GM21717 (cell line): ENCODE data around the gene KDELR1.
"Not testable (repeated sequence)": the region's sequence is repeated elsewhere in the genome, so short reads cannot be mapped to it uniquely, and the experiment has no call there.

Experiments used
- ATAC-seq: cut with Tn5 transposase; IDR thresholded peaks from one replicate; pipeline ENCODE4 v1.9.1; 2021; ENCODE audit warnings: mild to moderate bottlenecking, moderate library complexity; ENCODE audit not compliant: unreplicated experiment

The KDELR1 gene

DNA sequence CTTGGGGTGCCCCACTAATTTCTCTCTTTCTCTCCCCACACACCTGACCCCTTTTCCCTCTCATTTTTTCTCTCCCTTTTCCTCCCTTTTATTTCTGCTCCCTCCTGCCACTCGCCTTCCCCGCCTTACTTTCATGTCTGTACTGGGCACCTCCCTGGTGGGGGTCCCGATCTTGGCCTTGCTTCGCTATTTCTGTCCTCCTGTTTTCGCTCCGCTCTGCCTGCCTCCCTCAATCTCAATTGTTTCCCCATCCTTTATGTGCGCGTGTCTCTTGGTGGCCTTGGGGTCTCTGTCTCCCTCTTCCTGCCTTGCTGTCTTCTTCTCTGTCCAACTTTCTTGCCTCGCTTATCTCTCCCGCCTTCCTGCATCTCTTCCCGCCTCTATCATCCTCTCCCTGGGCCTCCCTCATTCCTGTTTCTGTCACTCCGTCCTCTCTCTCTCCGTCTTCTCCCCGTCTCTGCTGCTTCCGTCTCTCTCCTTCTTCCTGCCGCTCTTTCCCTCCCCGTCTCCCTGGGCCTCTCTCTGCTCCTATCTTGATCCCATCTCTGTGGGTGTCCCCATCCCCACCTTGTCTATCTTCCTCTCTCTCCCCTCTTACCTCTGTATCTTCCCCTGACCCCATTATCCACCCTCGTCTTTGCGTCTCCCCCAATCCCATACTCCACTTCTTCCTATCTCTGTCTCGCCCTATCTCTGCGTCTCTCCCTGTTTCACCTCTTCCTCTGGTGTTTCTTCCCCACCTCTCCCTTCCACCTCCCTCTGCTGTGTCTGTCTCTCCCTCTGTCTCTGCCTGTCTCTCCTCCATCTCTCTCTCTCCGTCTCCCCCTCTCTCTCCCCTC lies 6.1 kb upstream of the KDELR1 start:
- ATAC-seq = no peak

DNA sequence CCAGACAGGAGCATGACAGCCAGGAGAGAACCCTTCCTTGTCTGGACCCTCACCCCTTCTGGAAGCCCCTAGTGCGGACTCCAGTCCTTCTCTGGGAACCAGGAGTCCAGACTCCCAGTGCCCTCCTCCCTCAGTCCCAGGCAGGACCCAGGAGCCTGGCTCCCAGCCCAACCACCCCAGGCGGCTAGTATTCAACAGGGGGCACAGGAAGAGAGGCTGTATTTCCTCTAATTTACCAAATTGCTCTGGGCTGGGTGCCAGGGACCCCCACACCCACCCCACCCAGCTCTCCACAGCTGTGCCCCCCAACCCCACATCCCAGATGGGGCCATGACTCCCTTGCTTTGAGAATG lies 5.4 kb upstream of the KDELR1 start:
- no peak for ATAC-seq

DNA sequence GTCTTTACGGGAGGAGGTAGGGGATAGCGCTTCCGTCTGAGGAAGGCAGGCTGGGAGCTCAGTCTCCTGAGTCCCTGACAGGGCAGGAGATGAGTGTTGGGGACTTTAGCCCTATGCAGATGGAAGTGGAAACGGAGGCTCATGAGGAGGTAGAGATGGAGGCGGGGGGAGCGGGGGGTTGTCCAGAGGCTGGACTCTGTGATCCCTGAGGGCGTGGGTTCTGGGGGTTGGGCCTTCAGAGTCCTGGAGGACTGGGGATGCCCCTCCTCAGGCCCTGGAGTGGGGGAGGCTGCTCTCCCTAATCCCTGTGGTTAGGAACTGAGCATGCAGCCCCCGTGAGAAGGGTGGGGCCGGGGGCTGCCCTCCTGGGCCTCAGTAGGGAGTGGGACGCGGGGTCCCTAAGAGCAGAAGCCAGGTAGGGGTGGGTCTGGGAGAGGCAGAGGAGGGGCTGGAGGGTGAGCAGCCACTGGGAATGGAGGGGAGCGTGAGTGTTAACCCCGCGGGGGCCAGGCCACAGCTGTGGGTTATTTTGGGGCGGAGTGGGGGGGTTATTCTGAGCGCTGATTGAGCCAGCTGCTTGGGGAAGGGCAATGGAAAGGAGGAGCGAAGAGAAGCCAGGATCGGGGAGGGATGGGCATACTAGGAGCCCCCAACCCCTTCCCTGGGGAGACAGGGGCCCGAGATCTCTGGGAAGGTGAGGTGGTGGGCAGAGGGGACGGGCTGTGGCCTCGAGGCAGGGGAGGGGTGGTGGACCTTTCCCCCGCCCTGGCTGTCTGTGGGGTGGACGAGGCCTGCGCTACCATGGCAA lies 4.9 kb upstream of the KDELR1 start:
- no peak for ATAC-seq

DNA sequence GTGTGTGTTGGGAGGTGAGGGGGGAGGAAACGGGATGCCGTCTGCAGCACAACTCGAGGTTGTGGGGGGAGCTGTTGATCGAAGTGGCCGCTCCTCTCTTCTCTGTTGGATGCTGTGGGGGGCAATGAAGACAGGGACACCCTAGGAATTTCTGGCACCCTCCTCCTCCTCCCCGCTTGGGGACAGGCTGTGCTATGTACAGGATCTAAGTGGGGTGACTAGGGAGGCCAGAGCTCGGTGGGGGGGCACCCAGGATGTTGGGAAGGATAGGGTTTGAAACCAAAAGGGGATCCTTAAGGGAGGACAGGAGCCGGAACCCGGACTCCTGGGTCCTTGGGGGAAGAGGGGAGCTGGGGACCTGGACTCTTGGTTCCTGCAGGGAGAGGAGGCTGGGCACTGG lies 4.1 kb upstream of the KDELR1 start:
- no peak for ATAC-seq

DNA sequence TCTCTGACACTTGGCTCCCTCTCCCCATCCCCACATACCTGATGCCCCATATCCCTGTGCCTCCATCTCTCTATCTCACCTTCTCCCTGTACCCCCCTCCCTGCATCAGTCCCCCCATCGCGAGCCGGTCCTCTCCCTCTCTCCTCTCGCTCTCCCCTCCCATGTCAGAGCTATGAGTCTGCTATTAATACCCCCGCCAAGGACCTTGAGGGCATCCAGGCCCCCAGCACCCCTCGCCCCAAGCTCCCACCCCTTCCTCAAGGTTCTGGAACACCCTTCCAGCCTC lies 3.8 kb upstream of the KDELR1 start:
- ATAC-seq = no peak

DNA sequence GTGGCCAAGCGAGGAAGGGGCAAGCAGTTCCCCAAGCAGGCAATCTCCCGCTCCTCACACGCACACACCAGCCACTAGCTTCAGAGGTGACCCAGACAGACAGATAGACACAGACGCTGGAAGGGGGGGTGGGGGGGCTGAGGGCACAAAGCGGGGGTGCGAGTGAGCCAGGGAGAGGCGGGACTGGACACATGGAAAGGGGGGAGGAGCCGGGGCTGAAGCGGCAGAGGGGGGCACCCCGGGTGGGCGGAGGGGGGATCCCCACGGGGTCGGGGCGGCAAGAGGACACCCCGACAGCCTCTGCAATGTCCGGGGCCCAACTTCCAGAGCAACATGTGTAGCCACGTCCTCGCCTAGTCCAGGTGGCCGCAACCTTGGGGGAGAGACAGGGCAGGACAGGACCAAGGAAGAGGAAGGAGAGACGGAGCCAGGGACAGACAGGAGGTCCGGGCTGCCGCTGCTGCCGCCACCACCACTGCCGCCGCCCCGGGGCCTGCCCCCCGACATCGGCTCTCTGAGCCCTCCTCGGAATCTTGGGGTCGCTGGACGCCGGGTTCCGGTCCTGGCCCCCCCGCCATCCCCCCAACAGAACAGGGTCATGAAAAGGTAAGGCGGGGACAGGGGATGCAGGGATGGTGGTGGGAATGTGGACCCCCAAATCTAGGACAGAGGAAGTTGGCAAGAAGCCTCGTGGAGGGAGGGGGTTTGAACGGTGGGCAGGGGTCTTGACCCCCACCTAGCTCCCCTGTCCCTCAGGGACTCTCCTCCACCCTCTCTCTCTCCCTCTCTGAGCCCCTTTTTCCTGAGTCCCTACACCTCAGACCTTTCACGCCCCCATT lies 3.2 kb upstream of the KDELR1 start:
- no peak for ATAC-seq

DNA sequence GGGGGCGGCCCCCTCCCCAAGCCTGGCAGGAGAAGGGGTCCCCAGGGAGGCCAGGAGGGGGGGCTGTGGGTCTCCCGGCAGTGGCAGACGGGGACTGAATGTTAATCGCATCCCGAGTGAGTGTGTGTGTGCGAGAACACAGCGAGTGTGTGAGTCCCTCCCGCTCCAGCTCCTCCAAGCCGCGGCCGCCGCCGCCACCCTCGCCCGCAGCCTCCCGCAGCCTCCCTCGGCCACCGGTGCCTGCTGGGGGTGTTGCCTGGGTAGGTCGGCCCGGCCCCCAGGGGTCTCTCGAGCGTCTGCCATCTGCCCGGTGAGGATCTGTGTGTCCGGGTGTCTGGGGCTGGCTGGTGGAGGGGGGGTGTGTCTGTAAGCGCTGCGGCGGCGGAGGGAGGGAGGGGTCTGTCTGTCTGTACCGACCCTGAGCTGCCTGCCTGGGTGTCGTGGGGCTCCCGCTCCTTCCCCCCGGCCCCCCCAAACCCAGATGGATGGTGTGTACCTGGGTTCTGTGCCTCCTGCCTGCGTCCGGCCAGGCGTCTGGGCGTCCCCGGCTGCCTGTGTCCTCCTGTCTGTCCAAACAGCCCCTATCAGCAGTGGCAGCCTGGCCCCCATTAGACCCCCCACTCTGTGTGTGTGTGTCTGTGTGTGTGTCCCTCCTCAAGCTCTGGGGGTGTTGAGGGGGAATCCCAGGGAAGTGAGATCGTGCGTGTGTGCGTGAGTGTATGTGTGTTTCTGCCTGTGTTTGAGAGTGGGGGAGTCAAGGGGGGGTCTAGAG lies 2.4 kb upstream of the KDELR1 start, which contains the start of gene GRIN2D:
Gene GRIN2D, plus strand, starts transcription at position 110 of the 772 bp plus-strand sequence. CDS start 4,725 bp downstream, outside the sequence.
- no peak for ATAC-seq

DNA sequence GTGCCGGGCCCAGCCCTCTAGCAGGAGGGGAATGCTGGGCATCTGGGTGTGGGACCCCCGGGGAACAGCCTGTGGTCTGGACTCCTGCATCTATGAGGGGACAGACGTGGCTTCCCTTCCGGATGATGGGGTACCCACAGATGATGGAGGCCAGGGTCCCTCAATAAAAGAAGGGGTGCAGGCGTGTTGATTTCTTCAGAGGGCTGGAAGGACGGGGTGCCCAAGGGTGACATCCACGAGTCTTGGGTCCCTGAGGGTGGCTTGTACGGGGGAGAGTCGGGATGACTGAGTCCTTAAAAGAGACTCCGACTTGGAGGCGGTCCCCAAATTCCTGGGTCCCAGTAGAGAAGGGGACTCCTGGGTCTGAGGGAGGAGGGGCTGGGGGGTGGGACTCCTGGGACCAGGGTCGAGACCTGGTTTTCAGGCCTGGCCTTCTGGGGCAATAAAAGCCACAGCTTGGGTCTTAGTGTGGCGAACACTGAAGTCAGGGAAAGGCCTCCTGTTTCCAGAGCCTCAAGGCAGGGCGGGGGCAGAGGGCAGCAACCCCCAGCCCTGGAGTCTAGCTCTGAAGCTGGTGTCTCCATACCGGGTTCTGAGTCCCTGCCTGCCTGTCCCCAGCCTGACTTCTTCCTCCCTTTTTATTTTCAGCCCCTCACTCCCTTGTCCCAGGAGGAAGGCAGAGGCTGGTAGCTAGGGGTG lies 1.7 kb upstream of the KDELR1 start:
- no peak for ATAC-seq

DNA sequence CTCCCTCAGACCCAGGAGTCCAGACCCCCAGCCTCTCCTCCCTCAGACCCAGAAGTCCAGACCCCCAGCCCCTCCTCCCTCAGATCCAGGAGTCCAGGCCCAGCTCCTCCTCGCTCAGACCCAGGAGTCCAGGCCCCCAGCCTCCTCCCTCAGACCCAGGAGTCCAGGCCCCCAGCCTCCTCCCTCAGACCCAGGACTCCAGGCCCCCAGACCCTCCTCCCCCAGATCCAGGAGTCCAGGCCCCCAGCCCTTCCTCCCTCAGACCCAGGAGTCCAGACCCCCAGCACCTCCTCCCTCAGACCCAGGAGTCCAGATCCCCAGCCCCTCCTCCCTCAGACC lies 624 bp upstream of the KDELR1 start:
- not testable (repeated sequence) for ATAC-seq

DNA sequence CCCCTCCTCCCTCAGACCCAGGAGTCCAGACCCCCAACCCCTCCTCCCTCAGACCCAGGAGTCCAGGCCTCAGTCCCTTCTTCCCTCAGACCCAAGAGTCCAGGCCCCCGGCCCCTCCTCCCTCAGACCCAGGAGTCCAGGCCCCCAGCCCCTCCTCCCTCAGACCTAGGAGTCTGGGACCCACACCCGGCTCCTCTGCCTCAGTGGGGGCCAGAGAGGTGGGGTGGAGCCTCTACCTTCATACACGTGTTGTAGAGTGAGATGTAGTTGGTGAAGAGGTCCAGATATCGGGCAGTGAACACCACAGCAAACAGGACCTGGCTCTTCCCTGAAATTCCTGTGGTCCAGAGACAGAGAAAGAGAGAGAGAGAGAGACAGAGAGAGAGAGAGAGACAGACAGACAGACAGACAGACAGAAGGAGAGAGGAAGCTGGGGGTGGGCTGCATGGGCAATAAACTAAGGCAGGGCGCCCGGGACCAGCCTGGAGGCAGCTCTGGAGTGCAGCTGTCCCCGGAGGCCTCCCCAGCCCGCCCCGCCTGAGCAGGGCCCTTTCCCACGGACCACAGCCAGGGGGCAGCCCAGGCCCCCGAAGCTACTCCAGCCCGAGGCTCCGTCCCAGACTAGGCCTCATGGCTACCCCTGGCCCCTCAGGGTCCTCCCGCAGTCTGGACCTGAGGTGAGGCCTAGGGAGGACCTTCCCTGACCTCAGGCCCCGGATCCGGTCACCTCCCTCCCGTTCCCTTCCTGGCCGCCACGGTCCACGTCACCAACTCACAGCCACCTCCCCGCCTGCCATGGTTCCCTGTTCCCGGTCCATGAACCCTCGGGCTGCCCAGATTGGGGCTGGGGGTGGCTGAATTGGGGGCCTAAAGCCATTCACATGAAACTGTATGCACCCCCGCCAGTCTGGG lies 907 bp downstream of the KDELR1 start:
- ATAC-seq = no peak

DNA sequence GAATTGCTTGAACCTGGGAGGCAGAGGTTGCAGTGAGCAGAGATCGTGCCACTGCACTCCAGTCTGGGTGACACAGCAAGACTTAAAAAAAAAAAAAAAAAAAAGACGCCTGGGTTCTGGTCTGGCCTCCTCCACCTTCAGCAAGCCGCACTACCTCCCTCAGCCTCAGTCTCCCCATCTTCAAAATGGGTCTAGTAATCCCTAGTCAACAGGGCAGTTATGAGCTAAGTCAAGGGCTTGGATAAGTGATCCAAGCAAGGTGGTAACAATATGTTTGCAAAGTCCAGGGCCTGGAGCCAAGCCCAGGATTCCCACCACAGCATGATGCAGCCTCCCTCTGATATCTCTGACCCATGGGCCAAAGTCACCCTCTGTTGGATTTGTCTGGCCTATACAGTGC lies 4.4 kb downstream of the KDELR1 start:
- no peak for ATAC-seq

DNA sequence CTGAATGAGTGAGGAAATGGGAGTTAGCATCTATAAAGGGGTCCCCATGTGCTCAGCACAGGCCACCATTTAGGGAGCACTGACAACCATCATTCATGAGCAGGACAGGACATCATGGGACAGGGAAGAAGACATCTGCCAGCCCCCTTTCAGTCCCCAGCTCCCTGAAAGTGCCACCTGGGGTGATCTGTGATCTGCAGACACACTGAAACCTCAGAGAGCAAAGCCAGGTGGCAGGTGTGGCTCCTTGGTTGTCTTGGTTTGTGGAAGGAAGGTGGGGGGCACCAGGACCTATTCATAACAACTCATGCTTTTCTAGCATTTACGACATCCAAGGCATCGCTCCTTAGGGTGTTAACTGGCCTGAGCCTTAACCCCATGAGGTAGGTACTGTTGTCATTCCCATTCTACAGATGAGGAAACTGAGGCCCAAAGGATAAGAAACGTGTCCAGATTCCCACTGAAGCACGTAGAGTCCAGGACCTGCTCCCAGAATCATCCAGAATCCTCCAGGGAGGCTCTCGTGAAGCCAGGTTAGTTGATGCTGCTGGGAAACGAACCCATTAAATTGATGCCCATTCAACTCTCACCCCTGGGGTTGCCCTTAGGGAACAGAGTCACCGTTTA lies 5.8 kb downstream of the KDELR1 start:
- no peak for ATAC-seq

DNA sequence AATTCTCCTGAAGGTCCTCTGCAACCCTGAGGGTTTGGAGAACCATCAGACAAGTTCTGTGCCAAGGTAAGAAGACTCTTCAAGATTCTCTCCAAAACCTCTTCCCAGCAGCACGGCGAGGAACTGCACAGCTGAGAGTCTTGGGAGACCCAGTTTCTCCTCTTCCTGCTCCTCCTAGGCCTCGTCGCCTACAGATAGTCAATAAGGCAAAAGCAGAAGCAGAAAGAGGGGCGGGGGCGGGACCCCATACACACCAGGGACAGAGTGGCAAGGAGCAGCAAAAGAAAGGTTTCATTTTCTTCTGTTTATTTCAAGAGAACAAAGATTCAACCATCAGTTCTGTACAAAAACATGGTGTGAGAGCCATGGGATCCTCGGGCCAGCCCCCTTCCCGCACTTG lies 9.1 kb downstream of the KDELR1 start:
- no peak for ATAC-seq

DNA sequence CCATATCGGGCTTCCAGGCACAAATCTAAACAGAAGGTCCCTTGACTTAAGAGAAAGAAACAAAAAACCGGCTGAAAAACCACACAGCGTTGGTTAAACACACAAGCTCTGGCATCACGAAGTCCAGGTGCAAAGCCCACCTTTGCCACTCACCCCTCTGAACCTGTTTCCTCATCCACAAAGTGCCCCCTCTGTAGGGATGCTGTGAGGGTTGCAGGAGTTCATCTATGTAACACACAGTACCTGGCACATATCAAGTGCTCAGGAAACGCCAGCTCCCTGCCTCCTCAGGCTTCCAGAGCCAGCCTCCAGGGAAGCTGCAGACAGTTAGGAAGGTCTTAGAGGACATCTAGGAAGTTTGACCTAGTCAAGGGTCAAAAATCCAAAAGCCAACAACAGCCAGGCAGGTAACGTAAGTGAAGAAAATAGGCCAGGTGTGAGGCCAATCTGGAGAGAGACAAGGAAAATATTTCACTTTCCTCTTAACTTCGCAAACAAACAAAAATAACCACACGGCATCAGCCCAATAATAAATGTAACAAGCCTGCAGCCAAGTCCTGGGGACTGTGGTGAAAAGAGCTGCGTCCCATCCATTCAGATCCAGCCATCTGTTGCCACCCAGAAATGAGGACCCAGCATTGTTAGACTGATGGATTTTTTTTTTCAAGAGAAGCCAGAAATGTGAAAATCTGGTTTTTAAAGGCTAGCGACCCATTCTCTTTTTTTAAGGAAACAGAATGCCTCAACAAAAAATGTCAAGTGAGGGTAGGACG lies 10.0 kb downstream of the KDELR1 start:
- ATAC-seq = no peak

DNA sequence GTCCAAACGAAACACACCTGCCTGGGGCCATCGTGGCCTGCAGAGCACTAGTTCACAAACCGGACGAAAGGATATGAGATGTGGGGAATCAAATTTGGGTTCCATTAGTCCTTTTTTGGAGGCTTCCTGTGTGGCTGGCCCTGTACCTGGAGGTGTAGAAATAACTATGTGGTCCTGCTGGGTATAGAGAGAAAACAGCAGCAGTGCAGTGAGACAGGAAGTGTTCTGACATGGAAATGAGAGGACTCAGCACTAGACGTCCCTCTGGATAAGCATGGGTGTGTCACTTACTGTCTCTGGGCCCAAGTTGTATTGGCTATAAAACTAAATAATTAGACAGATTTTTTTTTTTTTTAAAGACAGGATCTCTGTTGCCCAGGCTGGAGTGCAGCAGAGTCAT lies 12.3 kb downstream of the KDELR1 start:
- no peak for ATAC-seq

DNA sequence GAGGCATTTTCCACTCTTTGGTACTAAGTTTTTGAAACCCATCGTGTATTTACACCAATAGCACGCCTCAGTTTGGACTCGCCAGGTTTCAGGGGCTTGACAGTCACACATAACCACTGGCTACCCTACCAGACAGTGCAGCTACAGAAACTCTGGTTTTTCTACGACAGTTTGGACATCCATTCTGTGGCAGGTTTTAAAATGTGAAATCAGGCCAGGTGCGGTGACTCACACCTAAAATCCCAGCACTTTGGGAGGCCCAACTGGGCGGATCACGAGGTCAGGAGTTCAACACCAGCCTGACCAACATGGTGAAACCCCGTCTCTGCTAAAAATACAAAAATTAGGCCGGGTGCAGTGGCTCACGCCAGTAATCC lies 13.2 kb downstream of the KDELR1 start:
- no peak for ATAC-seq

DNA sequence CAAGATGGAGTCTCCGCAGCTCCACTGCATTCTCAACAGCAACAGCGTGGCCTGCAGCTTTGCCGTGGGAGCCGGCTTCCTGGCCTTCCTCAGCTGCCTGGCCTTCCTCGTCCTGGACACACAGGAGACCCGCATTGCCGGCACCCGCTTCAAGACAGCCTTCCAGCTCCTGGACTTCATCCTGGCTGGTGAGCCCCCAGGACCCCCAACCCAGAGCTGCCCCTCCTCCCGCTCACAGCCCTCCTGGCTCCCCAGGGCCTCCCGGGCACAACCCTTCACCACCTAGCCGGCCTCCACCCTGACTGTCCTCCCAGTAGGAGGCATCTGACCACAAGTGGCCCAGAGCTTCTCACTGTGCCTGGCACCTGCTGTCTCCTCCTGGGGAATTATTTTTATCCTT lies 17.8 kb downstream of the KDELR1 start:
- no peak for ATAC-seq

DNA sequence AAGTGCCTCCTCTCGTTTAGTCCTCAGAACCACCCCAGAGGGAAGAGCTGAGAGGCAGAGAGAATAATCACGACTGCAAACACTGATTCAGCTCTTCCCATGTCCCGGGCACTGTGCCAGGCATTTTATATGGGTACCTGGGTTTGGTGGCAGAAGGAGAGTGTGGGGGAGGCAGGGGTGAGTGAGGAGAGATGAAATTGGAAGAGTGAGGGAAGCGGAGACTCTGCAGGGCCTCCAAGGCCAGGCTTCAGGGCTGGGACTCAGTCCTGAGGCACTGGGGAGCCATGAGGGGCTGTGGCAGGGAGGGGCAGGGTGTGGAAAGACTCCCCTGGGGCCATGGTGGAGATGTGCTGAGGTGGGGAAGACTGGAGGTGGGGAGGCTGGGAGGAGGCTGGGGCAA lies 18.4 kb downstream of the KDELR1 start:
- ATAC-seq = no peak
